ENCODE measurements around the gene C2orf78. TPM values are rescaled to one million over a fixed set of nuclear protein-coding genes. Genes with fewer than 3 reads are reported as not detected.

C2orf78 gene
- total and polyA plus RNA-seq, 4 experiments from 2014 or later: not detected

GRCh38 chr2:73821669-73822068, 37.7 kb downstream of the C2orf78 start:
- no peaks in the 10 kb centered on the region for H3K4me1 ChIP-seq (ENCODE audit: insufficient read depth, low read length)
- no peaks in the 10 kb centered on the region for H3K36me3 Mint-ChIP-seq
- H3K4me3 Mint-ChIP-seq: no peak overlapping the region
- POLR2A ChIA-PET (ENCODE audit: partially characterized antibody): no interaction called here
- peaks cover 0 to 3% of the 10 kb centered on the region in 2 donors for H3K27me3 Mint-ChIP-seq
- intact Hi-C loops (cut with micrococcal nuclease): loop anchor here (10.0 kb wide), 2 partner anchors 323 to 433 kb away; partner anchors contain the start of gene BOLA3
- CTCF ChIA-PET (ENCODE audit: partially characterized antibody): interaction anchor here (1.0 to 9.0 kb wide), 4 partner anchors 10 to 514 kb away, joined by 4 to 114 read pairs (median 46); partner anchors contain the start of gene BOLA3
- H3K27ac Mint-ChIP-seq: no peak overlapping the region
- no peaks in the 10 kb centered on the region for H3K36me3 ChIP-seq (ENCODE audit: insufficient read depth, low read length)
- no peaks in the 10 kb centered on the region for H3K9me3 ChIP-seq (ENCODE audit: control insufficient read depth in 1 of 2, low read length in 2 of 2)
- H3K4me1 Mint-ChIP-seq: peaks cover 0 to 4% (median 2%) of the 10 kb centered on the region in 4 donors
- no peak overlapping the region for H3K27ac ChIP-seq (ENCODE audit: low read depth, low read length)
- no peak for DNase-seq
- no peaks in the 10 kb centered on the region for H3K9me3 Mint-ChIP-seq
- H3K4me3 ChIP-seq (ENCODE audit: low read length in 2 of 2): no peak overlapping the region
- no peaks in the 10 kb centered on the region for H3K27me3 ChIP-seq (ENCODE audit: insufficient read depth, low read length)

GRCh38 chr2:73822276-73822675, 38.3 kb downstream of the C2orf78 start:
- Mint-ChIP-seq H3K27me3 (peaks cover 0 to 3% of the 10 kb centered on the region in 2 donors), H3K27ac (no peak overlapping the region), H3K36me3 (no peaks in the 10 kb centered on the region), H3K4me1 (peaks cover 0 to 6% (median 2%) of the 10 kb centered on the region in 4 donors), H3K4me3 (no peak overlapping the region), H3K9me3 (no peaks in the 10 kb centered on the region)
- H3K27ac ChIP-seq (ENCODE audit: low read depth, low read length): no peak overlapping the region
- intact Hi-C loops (cut with micrococcal nuclease): loop anchor here (10.0 kb wide), 2 partner anchors 323 to 433 kb away; partner anchors contain the start of gene BOLA3
- H3K4me3 ChIP-seq (ENCODE audit: low read length in 2 of 2): no peak overlapping the region
- POLR2A ChIA-PET (ENCODE audit: partially characterized antibody): interaction anchor here (1.3 kb wide), 1 partner anchor 40 kb away, joined by 3 read pairs; no protein-coding TSS in a partner anchor
- no peaks in the 10 kb centered on the region for H3K27me3 ChIP-seq (ENCODE audit: insufficient read depth, low read length)
- no peaks in the 10 kb centered on the region for H3K36me3 ChIP-seq (ENCODE audit: insufficient read depth, low read length)
- H3K9me3 ChIP-seq (ENCODE audit: control insufficient read depth in 1 of 2, low read length in 2 of 2): no peaks in the 10 kb centered on the region
- H3K4me1 ChIP-seq (ENCODE audit: insufficient read depth, low read length): peaks cover 1% of the 10 kb centered on the region
- no peak for DNase-seq
- CTCF ChIA-PET (ENCODE audit: partially characterized antibody): interaction anchor here (1.0 to 9.0 kb wide), 7 partner anchors 11 to 723 kb away, joined by 3 to 114 read pairs (median 5); partner anchors contain the start of gene BOLA3

- Mint-ChIP-seq H3K4me3 (peak overlapping the region in 1 of 8 donors; percentile 24), H3K27me3 (peaks cover 0 to 3% of the 10 kb centered on the region in 2 donors), H3K36me3 (no peaks in the 10 kb centered on the region), H3K9me3 (no peaks in the 10 kb centered on the region), H3K4me1 (peaks cover 4 to 12% (median 7%) of the 10 kb centered on the region in 4 donors), H3K27ac (no peak overlapping the region)
- H3K4me3 ChIP-seq (ENCODE audit: low read length in 2 of 2): no peak overlapping the region
- H3K9me3 ChIP-seq (ENCODE audit: control insufficient read depth in 1 of 2, low read length in 2 of 2): no peaks in the 10 kb centered on the region
- ChIA-PET POLR2A (ENCODE audit: partially characterized antibody) (interaction anchor here (1.3 to 1.5 kb wide), 2 partner anchors 39 to 376 kb away, joined by 3 read pairs; partner anchors contain the start of gene MTHFD2), CTCF (ENCODE audit: partially characterized antibody) (interaction anchor here (0.8 to 9.0 kb wide), 12 partner anchors 8 to 722 kb away, joined by 3 to 114 read pairs (median 6); partner anchors contain the start of genes BOLA3 and MOB1A)
- no peaks in the 10 kb centered on the region for H3K27me3 ChIP-seq (ENCODE audit: insufficient read depth, low read length)
- intact Hi-C loops (cut with micrococcal nuclease): loop anchor here (10.0 kb wide), 2 partner anchors 322 to 432 kb away; partner anchors contain the start of gene BOLA3
- DNase-seq: no peak
- no peaks in the 10 kb centered on the region for H3K36me3 ChIP-seq (ENCODE audit: insufficient read depth, low read length)
- peaks cover 8% of the 10 kb centered on the region for H3K4me1 ChIP-seq (ENCODE audit: insufficient read depth, low read length)
- H3K27ac ChIP-seq (ENCODE audit: low read depth, low read length): no peak overlapping the region
These were observed 39.0 kb downstream of the C2orf78 start for GRCh38 chr2:73822991-73823390.

- no peaks in the 10 kb centered on the region for H3K36me3 Mint-ChIP-seq
- peaks cover 13% of the 10 kb centered on the region for H3K4me1 ChIP-seq (ENCODE audit: insufficient read depth, low read length)
- DNase-seq: no peak
- H3K27me3 Mint-ChIP-seq: peaks cover 0 to 3% of the 10 kb centered on the region in 2 donors
- H3K9me3 Mint-ChIP-seq: no peaks in the 10 kb centered on the region
- H3K36me3 ChIP-seq (ENCODE audit: insufficient read depth, low read length): no peaks in the 10 kb centered on the region
- H3K9me3 ChIP-seq (ENCODE audit: control insufficient read depth in 1 of 2, low read length in 2 of 2): no peaks in the 10 kb centered on the region
- H3K27me3 ChIP-seq (ENCODE audit: insufficient read depth, low read length): no peaks in the 10 kb centered on the region
- no peak overlapping the region for H3K4me3 ChIP-seq (ENCODE audit: low read length in 2 of 2)
- no peak overlapping the region for H3K4me3 Mint-ChIP-seq
- H3K27ac ChIP-seq (ENCODE audit: low read depth, low read length): no peak overlapping the region
- CTCF ChIA-PET (ENCODE audit: partially characterized antibody): interaction anchor here (0.8 to 9.0 kb wide), 33 partner anchors 8 to 709 kb away, joined by 3 to 114 read pairs (median 5); partner anchors contain the start of genes BOLA3, MOB1A, MTHFD2 and TPRKB
- H3K4me1 Mint-ChIP-seq: peaks cover 4 to 13% (median 8%) of the 10 kb centered on the region in 4 donors
- POLR2A ChIA-PET (ENCODE audit: partially characterized antibody): interaction anchor here (0.9 to 1.5 kb wide), 5 partner anchors 39 to 382 kb away, joined by 3 to 4 read pairs (median 3); partner anchors contain the start of genes MOB1A and MTHFD2
- intact Hi-C loops (cut with micrococcal nuclease): loop anchor here (10.0 kb wide), 2 partner anchors 321 to 431 kb away; partner anchors contain the start of gene BOLA3
- H3K27ac Mint-ChIP-seq: no peak overlapping the region
These were observed 39.4 kb downstream of the C2orf78 start for GRCh38 chr2:73823416-73823815.

DNA sequence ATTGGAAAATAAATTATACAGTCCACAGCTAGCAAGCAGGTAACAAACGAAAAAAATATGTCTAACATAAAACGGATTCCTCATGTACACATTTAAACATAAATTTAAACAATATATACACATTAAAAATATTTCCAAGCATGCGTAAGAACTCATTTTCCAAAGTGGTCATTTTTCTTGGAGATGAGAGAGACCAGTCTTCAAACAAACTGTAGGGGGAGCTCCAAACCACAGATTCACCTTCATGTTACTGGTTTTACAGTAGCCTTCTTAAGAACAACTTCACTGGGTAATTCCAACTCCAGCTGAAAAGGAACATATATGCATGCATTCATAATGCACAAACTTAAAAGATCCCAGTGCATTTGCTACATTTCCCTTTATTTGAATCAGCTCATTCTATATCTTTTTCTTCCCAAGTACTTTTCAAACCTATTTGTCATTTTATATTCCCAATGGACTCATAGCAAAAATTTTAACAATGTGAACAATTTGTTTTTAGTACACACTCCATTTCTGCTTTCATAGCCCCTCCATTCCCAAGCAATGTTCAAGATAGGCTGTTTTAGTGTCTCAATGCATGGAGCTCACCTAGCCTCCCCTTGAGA, 40.0 kb downstream of the C2orf78 start:
- POLR2A ChIA-PET (ENCODE audit: partially characterized antibody): interaction anchor here (0.9 to 1.5 kb wide), 5 partner anchors 326 to 568 kb away, joined by 3 to 4 read pairs (median 3); partner anchors contain the start of genes MOB1A and MTHFD2
- no peak overlapping the region for H3K27ac Mint-ChIP-seq
- no peaks in the 10 kb centered on the region for H3K9me3 Mint-ChIP-seq

GRCh38 chr2:73825408-73825807, 41.4 kb downstream of the C2orf78 start:
- Mint-ChIP-seq H3K27ac (peak overlapping the region in 2 of 7 donors; percentile 50 to 64), H3K36me3 (peaks cover 0 to 4% of the 10 kb centered on the region in 2 donors), H3K4me3 (no peak overlapping the region), H3K27me3 (peaks cover 0 to 1% of the 10 kb centered on the region in 2 donors), H3K4me1 (peaks cover 18 to 33% (median 24%) of the 10 kb centered on the region in 4 donors), H3K9me3 (no peaks in the 10 kb centered on the region)
- H3K4me3 ChIP-seq (ENCODE audit: low read length in 2 of 2): no peak overlapping the region
- H3K36me3 ChIP-seq (ENCODE audit: insufficient read depth, low read length): no peaks in the 10 kb centered on the region
- CTCF ChIA-PET (ENCODE audit: partially characterized antibody): interaction anchor here (0.7 to 9.0 kb wide), 18 partner anchors 10 to 761 kb away, joined by 3 to 114 read pairs (median 7); partner anchors contain the start of genes BOLA3, MOB1A and MTHFD2
- intact Hi-C loops (cut with micrococcal nuclease): loop anchor here (10.0 kb wide), 2 partner anchors 319 to 429 kb away; partner anchors contain the start of gene BOLA3
- POLR2A ChIA-PET (ENCODE audit: partially characterized antibody): interaction anchor here (1.0 kb wide), 1 partner anchor 322 kb away, joined by 3 read pairs; the partner anchor contains the start of gene BOLA3
- H3K9me3 ChIP-seq (ENCODE audit: control insufficient read depth in 1 of 2, low read length in 2 of 2): no peaks in the 10 kb centered on the region
- H3K27ac ChIP-seq (ENCODE audit: low read depth, low read length): no peak overlapping the region
- H3K4me1 ChIP-seq (ENCODE audit: insufficient read depth, low read length): peaks cover 27% of the 10 kb centered on the region
- no peak for DNase-seq
- no peaks in the 10 kb centered on the region for H3K27me3 ChIP-seq (ENCODE audit: insufficient read depth, low read length)

More for the DNA sequence above, 40.0 kb downstream of the C2orf78 start:
- intact Hi-C loops (cut with micrococcal nuclease): loop anchor here (1.0 to 10.0 kb wide), 3 partner anchors 321 to 511 kb away; partner anchors contain the start of gene BOLA3
- Histone ChIP-seq H3K36me3 (ENCODE audit: insufficient read depth, low read length) (no peaks in the 10 kb centered on the region), H3K27ac (ENCODE audit: low read depth, low read length) (no peak overlapping the region), H3K4me1 (ENCODE audit: insufficient read depth, low read length) (peaks cover 13% of the 10 kb centered on the region), H3K4me3 (ENCODE audit: low read length in 2 of 2) (no peak overlapping the region), H3K27me3 (ENCODE audit: insufficient read depth, low read length) (no peaks in the 10 kb centered on the region), H3K9me3 (ENCODE audit: control insufficient read depth in 1 of 2, low read length in 2 of 2) (no peaks in the 10 kb centered on the region)
- Mint-ChIP-seq H3K4me3 (no peak overlapping the region), H3K27me3 (peaks cover 0 to 1% of the 10 kb centered on the region in 2 donors), H3K36me3 (peaks cover 0 to 3% of the 10 kb centered on the region in 2 donors), H3K4me1 (peaks cover 8 to 19% (median 13%) of the 10 kb centered on the region in 4 donors)
- CTCF ChIA-PET (ENCODE audit: partially characterized antibody): interaction anchor here (0.7 to 9.0 kb wide), 46 partner anchors 9 to 1846 kb away, joined by 3 to 114 read pairs (median 4); partner anchors contain the start of genes BOLA3, MOB1A, MTHFD2 and TPRKB
- peak; percentile 59 to 67 (median 62) for DNase-seq
